HG03442 (cell line): Measurements from ENCODE around the gene BPIFB1.

ENCODE experiments used
- ATAC-seq: cut with Tn5 transposase; IDR thresholded peaks from one replicate; pipeline ENCODE4 v1.9.1; 2021; ENCODE audit warnings: mild to moderate bottlenecking, moderate library complexity; ENCODE audit not compliant: unreplicated experiment

Gene BPIFB1

GRCh38 chr20:33272155-33272873, 10.7 kb upstream of the BPIFB1 start:
- ATAC-seq = no peak

DNA sequence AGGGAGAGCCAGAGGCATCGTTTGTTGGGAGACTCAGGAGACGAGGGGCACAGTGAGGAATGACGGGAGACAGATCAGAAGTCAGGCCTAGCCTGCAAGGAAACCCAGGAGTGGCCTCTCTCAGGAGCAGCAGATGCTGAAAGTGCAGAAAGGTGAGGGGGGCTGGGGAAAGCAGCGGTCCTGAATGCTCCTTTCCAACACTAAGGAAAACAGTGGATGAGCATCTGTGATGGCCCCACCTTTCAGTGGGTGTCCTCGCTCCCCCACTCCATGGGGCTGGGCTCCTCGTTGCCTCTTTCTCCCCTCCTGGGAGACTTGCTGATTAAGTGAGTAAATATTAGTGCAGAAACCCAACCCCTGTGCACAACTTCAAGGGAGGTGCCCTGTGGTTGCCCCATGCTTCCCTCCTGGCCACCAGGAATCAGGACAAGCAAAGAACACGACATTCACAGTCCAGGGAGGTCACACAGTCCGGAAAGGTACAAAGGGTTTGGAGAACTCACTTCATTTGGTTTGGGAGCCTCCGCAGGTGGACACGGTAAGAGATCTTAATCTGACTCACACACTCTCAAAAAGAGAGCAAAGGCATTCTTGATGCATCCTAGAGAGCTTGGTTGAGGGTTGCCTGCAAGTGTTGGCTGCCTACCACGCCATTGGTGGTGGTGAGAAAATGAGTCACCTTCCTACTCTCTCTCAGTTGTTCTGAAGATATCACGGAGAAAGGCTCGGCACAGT, 9.7 kb upstream of the BPIFB1 start:
- ATAC-seq = no peak

DNA sequence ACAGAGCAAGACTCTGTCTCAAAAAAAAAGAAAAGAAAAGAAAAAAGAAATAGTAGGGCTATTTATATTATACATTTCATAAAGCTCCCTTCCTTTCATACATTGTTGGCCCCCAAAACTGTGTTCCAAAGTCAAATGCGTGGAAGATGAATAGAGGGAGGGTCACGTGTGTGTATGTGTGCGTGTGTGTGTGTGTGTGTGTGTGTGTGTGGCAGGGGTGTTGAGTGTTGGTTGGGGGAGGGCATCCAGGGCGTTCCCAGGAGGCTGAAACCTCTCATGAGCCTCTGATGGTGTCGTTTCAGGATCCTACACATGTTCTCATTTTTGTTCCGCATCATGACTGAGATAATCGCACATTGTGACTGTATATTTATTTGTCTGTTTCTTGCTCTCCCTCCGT, 7.8 kb upstream of the BPIFB1 start:
- ATAC-seq = no peak

DNA sequence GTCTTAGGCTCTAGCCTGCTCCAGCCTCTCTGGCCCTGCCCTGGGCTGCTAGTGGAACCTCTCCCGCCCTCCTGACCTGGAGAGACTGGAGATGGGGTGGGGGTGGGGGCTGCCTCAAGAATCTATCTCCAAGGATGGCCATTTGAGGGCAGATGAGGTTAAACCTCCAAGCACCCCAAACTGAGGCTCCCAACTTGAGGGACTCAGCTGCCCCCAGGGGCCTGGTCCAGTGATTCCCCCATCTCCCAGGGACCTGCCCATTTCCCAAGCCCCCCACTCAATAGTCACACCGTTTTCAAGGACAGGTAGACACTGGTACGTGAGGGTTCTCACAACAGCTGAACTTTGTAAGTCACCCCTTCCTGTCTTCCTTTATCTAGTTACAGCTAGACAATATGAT, 7.1 kb upstream of the BPIFB1 start:
- no peak for ATAC-seq

DNA sequence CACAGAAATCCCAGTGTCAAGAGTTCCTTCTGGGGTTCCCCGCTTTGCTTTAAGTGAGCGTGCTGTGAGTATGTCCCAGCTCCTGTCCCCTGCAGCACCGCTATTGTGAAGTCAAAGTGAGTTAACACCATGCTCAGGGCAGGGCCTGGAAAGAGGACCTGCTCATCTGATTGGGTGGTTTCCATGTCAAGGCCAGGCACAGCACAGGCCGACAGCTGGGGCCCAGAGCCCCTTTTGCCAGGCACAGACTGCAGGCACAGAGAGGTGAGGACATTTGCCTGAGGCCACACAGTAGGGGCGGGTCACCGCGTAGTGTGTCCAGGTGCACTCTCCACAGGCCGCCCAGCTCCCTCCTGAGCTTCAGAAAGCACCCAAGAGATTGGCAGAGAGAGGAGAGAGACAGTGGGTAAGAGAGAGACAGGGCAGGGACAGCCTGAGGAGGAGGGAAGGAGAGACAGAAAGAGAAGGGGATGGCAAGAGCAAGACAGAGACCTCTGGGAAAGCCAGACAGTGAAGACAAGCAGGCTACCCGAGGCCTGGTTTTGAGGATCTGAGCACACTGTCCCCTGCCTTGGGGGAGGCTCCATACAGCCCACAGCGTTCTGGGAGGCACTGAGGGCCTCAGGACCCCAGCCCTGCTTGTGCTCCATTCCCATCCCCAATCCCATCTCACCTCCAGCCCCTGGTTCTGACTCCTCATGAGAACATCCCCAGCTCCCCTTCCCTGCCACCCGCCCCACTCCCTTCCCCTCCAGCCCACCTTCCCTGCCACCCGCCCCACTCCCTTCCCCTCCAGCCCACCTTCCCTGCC, 6.5 kb upstream of the BPIFB1 start:
- no peak for ATAC-seq

DNA sequence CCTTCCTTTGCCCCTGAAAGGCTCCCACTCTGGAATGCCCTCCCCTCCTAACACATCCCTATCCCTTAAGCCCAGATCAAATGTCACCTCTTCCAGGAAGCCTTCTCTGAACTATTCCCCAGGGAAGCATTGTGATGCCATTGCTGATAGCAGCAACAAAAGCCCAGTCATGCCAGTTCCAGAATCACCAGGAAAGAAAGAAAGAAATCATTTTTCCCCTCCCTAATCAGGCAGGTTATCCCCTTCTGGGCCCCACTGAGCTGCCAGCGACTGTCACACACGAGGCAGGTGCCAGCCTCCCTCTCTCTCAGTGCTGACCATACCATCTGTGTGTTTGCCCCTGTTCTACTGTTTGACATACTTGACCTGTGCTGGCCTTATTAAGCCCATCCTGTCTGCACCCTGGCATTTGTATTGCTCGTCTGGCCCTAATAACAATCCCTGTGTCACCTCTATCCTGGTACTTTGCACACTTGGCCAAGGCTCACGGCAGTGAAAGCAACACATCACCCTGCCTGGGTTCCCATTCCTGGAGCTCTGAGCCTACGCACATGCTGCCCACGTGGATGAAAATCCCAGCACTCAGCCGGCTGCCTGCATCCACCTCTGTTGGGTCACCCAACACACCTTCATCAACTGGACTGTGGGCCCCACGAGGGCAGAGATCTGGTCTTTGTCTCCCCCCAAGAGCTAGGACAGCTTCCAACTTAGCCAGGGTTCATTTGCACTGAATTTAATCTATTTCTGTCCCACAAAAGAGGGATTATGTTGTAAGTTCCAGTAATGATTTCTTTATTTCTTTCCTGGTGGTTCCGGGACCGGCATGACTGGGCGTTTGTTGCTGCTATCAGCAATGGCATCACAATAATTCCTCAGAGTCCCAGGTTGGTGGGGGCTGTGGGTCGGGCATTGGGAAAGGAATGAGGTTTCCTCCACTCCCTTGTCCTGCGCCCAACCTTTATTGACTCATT, 5.3 kb upstream of the BPIFB1 start:
- ATAC-seq = no peak

DNA sequence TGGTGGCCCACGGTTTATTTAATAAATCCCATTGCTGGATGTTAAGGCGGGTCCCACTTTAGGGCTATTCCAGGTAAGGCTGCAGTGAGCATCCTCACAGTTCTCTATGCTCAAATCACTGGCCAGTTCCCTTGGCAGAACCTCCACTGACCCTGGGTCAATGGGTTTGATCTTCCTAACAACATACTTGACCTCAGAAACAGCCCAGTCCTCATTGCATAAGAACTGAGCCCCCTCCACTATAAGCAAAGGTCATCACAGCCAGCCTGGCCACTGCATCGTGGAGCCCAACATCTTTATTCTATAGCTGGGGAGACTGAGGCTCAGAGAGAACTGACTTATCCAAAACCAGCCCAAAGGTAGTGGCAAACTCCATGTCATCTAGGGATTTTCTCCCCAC, 4.3 kb upstream of the BPIFB1 start:
- ATAC-seq = no peak

GRCh38 chr20:33279261-33279910, 3.6 kb upstream of the BPIFB1 start:
- no peak for ATAC-seq

DNA sequence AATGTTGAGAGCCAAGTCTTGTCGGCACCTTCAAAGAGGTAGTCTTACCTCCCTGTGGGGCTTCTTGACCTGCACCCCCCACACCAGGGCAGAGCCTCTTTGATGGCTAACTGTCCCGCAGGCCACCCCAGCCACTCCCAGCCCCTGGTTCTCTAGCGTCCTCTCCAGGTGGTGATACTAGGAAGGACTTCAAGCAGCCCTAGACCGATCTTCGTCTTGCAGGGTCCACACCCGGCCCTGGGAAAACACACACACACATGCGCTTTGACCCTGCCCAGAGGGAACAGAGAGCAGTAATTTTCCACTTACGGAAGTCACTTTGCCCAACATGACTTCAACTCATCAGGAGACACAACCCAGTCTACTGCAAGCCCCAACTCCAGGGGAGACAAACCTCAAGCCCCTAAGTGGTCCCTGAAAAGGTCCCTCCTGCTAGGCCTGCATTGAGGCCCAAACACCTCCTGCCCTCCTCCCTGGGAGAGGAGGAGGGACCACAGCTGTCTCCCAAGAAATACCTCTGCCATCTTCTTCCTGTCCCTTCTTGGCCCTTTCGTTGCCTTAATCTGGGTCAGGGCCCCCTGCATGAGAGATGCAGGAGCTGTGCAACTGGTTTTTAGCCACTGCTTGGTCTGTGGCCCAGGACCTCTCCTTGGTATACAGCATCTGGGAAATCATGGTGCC, 2.9 kb upstream of the BPIFB1 start:
- no peak for ATAC-seq

DNA sequence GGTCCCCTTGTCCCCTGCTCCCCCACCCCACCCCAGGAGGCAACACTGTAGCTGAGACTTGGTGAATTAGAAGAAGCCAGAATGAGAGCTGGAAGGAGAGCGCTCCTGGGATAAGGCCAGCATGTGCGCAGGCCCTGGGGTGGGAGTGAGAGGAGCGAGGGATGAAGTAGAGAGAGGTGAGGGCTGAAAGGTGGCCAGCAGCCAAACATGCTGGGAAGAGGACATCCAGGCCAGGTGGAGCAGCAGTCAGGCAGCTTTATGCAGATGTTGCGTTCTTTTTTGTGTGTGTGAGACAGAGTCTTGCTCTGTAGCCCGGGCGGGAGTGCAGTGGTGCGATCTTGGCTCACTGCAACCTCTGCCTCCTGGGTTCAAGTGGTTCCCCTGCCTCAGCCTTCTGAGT, 2.2 kb upstream of the BPIFB1 start:
- ATAC-seq = no peak

DNA sequence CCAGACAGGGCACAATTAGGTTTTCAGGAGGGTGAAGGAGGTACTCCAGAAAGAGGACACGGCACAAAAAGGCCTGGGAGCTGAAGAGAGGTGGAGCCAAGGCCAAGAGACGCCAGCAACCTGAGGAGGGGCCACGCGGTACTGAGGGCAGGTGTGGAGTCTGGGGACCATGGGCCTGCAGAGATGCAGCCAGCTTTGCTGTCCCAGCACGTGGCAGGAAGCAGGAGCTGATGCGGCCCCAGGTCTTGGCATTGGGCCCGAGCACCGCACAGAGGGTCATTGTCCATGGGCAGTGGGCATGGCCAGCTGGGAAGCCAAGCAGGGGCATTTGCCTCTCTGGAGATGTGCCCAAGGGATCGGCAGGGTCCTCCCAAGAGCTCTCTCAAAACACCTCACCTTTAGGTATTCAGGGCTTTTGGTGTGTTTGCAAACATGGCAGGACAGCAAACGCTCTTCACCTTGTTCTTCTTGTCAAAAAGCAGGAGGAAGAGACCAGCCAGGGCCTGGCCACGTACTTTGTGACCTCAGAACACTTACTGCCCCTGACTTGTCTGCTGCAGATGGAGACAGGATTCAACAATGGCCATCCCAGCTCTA, 1.4 kb upstream of the BPIFB1 start:
- no peak for ATAC-seq

DNA sequence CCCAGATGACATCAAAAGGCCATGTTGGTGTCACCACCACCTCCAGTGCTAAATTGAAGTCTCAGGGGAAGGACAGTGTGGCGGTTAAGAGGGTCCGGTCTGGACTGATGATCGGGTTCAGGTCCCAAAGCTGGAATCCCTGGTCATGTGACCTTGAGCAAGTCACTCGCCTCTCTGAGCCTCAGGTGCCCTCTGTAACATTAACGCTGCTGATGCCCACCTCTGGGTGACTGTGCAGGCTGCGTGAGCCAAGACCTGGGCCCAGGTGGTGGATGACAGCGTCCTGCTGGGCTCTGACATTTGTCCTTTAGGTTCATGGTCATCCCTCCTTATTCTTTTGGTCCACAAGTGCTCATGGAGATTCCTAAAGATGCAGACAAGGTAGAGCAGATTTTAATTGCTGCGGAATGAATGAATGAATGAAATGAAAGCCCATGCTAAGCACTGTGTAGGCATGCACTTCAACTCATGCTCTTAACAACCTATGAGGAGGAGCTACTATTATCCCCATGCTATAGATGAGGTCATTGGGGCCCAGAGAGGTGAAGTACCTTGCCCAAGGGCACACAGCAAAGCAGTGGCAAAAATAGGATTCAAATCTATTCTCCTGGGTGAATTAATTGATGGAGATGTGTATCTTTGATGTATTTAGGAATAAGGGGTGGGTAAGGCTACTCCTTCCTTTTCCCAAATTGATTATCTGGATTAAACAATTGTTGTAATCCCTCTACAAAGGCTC, 649 bp upstream of the BPIFB1 start:
- ATAC-seq = no peak

- no peak for ATAC-seq
Measured at GRCh38 chr20:33284284-33284683, 1.3 kb downstream of the BPIFB1 start.

GRCh38 chr20:33284937-33285336, 1.9 kb downstream of the BPIFB1 start:
- ATAC-seq = no peak

DNA sequence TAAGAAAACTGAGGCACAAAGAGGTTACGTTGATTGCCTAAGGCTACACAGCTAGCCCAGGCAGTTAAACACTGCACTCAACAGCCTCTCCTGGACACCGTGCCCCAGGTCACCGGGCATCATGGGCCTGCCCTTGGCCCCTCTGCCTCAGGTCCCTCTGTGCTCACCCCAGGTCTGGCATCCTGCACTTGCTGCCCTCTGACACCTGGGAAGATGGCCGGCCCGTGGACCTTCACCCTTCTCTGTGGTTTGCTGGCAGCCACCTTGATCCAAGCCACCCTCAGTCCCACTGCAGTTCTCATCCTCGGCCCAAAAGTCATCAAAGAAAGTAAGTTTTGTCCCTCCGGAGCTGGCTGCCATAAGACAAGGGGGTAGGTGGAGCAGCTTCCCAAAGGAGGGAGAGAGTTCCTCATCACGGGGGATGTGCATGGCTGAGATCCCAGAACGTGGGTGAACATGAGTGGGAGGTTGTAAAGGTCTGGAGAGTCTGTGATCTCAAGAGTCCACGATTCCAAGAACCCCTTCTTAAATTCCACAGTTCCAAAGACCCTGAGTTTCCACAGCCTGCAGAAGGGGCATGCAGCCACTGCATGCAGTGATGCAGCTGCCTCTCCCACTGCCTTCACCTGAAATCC, 3.0 kb downstream of the BPIFB1 start:
- ATAC-seq = no peak

DNA sequence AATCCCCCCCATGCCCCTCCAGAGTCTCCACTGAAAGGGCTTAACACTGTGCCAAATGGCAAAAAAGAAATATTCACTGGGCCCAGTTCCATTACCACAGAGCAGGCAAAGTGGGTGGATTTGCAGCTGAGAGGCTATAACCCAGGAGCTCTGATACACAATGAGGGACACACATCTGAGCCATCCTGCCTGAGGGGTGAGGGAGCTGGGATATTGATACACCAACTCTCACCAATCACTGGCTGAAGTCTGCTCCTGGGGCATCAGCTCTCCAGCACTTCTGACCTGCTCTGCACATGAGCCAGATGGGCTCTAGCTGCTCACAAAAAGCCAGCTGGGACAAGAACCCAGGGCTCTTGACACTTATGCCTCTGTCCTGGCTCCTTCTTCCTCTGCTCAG, 4.9 kb downstream of the BPIFB1 start:
- no peak for ATAC-seq

DNA sequence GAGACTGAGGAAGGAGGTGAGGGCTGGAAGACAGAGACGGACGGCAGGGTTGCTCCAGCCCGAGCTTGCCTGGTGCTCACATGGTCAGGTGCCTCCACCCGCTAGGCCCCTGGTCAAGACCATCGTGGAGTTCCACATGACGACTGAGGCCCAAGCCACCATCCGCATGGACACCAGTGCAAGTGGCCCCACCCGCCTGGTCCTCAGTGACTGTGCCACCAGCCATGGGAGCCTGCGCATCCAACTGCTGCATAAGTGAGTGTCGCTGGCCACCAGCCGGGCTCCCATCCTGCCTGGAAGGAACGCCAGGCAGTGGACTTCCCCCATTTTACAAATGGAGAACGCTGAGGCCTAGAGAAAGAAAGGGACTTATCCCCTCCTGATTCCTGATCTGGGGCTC, 7.8 kb downstream of the BPIFB1 start:
- ATAC-seq = no peak

DNA sequence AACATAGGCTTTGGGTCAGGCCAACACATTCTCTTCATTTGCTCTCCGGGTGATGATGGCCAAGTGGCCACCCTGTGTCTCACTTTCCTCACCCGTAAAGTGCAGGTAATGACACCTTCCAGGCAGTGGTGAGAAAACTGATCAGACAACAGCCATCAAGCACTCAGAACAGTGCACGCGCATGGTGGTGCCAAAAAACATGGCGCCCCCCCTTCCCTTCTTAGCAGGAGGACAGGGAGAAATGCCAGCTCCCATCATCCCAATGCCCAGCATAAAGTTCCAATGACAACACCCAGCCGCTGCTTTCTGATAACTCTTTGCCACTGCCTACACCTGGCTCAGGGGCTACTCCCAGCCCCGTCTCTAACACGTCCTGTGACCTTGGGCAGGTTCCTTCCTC, 8.4 kb downstream of the BPIFB1 start:
- ATAC-seq = no peak
